Uterine smooth muscle cell (primary cell): ENCODE measurements around the gene RAPSN. TPM values are rescaled to one million over a fixed set of nuclear protein-coding genes. Genes with fewer than 3 reads are reported as not detected.

Experiments
- total RNA-seq: library from RNA; depleted of rRNA; stranded (reverse); fragments of >200 nt; gene quantifications from 2 replicates; pipeline ENCODE4 v1.2.3, GENCODE V29; 2014

Gene RAPSN
- not detected in 2 replicates for total RNA-seq

DNA sequence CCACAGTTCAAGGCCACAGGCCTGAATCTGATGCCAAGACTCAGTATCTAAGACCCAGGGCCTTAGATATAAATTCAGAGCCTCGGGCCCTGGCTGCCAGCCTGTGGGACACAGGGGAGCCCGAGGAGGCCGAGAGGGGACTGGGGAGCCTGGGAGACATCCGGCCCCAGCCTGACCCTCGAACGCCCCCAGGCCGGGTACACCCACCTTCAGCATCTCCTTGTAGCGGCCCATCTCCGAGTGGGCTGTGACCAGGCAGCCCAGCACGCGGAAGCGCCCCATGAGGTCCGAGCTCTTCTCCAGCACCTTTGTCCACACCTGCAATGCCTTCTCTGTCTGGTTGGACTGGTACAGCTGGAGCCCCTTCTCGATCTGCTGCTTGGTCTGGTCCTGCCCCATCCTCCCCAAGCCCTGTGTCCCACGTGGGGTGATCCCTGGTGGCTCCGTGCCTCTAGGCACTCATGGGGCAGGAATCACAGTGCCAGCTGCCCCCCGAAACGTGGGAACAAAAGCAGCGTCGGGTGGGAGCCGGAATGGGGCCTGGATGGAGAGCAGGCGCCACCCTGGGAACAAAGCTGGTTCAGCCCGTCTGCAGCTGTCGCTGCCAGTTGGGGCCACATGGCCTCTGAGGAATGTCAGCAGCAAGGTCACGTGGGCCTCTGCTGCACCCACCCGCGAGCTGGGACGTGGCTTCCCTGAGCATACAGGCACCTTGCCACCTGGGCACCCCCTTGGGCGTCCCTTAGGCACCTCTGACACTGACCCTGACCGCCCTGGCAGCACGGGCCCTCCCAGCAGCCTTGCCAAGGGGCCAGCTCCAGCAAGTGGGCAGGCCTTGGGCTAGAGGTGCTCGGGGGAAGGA is at the start of gene RAPSN:
TSS of gene RAPSN (minus strand) at position 571 of the 862 bp plus-strand sequence. CDS start at position 399, 172 bp downstream.

DNA sequence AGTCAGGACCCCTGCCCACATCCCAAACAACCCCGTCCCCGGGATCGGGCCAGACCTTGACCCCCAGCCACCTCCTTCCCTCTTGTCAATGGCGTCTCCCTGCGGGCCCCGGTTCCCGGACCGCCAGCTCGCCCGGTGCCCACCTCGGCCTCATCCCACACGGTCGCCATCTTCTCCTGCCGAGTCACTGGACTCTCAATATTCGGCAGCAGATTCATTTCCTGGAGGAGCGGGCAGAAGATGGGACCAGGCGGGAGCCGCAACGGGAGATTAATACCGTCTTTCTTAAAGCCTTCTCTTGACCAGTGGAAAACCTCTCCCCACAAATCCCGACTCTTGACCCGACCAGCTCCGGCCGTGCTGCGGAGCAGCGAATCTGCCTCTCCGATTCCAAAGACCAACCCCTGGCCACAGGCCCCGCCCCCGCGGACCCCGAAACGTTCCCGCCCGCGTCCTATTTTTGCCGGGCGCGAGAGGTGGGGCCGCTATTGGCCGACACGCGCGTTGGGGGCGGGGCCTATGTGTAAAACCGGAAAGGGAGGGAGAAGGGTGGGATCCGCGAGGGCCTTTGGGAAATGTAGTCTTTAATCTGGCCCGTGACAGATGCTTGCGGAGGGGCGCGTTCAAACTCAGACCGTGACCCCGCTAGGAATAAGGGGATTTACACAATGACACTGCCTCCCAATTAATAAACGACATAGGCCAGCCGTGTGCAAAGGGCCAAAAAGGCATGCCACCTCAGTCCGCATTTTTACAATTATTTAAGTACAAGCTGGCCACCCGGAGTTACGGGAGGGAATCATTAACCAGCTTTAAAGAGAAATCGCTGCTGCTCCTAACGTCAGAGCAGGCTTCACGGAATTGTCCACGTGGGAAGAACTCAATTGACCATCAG is 22.6 kb downstream of the RAPSN start, which contains the start of gene PSMC3:
TSS of gene PSMC3 (minus strand) at position 378 of the 895 bp plus-strand sequence. CDS start at position 218, 160 bp downstream.

DNA sequence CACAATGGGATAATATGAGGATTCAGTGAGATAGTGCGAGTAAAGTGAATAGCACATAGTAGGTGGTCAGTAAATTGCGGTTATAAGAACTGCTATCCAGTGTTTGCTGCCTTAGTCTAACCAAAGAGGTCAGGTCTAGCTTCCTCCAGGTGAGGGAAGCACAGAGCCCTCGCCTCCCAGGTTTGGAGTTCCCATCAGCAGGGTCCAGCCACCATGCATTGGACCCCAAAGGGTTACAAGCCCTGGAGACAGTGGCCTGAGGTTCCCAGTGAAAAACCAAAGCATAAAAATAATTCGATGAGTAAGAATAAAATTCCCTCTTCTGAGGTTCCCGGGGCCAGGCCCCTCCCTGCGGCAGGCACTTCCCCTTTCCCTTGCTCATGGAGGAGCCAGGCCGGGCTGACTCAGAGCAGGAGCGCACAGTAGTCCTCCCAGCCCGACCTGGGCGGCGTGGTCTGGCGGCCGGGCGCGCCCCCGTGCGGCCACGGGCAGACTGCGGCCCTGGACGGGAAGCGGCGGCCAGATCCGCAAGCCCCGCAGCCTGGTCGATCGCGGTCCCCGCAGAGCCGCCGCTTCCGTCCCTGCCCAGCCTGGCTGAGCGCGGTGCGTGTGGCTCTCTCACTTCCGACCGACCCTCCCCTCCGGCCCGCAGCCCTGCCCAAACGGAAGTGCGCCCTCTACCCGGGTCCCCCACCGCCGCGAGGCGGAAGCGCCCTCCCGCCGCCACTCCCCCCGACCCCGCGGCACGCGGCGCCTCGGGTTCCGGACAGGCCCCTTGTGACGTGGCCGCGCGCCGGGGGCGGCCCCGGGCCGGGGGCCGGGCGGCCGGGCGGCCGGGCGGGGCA is 41.0 kb downstream of the RAPSN start, which contains the start of gene SLC39A13:
TSS of gene SLC39A13 (plus strand) at position 845 of the 845 bp plus-strand sequence. CDS start 1,505 bp downstream, outside the sequence.

Other genes with a start within 250 kb of the RAPSN start
- 37.1 and 38.3 TPM in 2 replicates for gene DDB2, start 234.2 kb downstream of the RAPSN start, total RNA-seq
- gene ACP2, start 200.3 kb downstream of the RAPSN start, total RNA-seq: 24.1 and 24.5 TPM in 2 replicates
- 13.4 and 13.7 TPM in 2 replicates for gene NR1H3, start 191.1 kb downstream of the RAPSN start, total RNA-seq
- gene MADD, start 179.0 kb downstream of the RAPSN start, total RNA-seq: 17.5 and 22.0 TPM in 2 replicates
- gene MYBPC3, start 96.4 kb downstream of the RAPSN start, total RNA-seq: not detected in 2 replicates
- gene SPI1, start 70.6 kb downstream of the RAPSN start, total RNA-seq: not detected in 2 replicates
- 58.9 and 70.6 TPM in 2 replicates for gene SLC39A13, start 40.5 kb downstream of the RAPSN start, total RNA-seq
- gene PSMC3, start 22.7 kb downstream of the RAPSN start, total RNA-seq: 149 and 340 TPM in 2 replicates
- 114 and 128 TPM in 2 replicates for gene CELF1, start 104.0 kb upstream of the RAPSN start, total RNA-seq
- 93.0 and 109 TPM in 2 replicates for gene PTPMT1, start 116.5 kb upstream of the RAPSN start, total RNA-seq
- 22.0 and 35.4 TPM in 2 replicates for gene KBTBD4, start 129.8 kb upstream of the RAPSN start, total RNA-seq
- 86.0 and 97.2 TPM in 2 replicates for gene NDUFS3, start 129.9 kb upstream of the RAPSN start, total RNA-seq
- gene FAM180B, start 137.5 kb upstream of the RAPSN start, total RNA-seq: 0.12 TPM in 1 of 2 replicates, not detected in the other
- 0.11 and 0.25 TPM in 2 replicates for gene C1QTNF4, start 145.3 kb upstream of the RAPSN start, total RNA-seq
- gene MTCH2, start 193.4 kb upstream of the RAPSN start, total RNA-seq: 101 and 136 TPM in 2 replicates